ENCODE results near the gene DIP2B. TPM values are rescaled to one million over a fixed set of nuclear protein-coding genes. Genes with fewer than 3 reads are reported as not detected.

DIP2B gene
- total RNA-seq, 1 experiment from 2014 or later, result 19.0 TPM

GRCh38 chr12:50611021-50611744 lies 106.4 kb downstream of the DIP2B start:
- no peak for DNase-seq (ENCODE audit: low read depth)

DNA sequence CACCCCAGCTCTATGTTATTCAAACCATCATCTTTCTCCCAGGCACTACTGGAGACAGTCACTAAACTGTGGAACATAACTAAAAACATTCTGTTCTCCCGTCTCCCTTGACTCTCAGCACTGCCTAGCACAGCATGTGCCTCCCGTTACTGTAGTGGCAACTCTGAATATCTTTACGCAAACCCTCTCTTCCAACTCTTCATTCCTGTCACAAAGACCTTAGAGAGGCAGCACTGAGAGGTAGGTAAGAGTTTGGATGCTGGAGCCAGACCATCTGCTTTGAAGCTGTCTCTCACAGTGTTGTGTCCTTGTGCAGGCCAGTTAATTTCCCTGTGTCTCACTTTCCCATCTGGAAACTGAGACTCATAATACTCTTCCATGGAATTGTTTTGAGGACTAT lies 108.1 kb downstream of the DIP2B start:
- no peak for DNase-seq (ENCODE audit: low read depth)

- no peak for DNase-seq (ENCODE audit: low read depth)
These were observed 108.7 kb downstream of the DIP2B start for GRCh38 chr12:50613463-50613862.

DNA sequence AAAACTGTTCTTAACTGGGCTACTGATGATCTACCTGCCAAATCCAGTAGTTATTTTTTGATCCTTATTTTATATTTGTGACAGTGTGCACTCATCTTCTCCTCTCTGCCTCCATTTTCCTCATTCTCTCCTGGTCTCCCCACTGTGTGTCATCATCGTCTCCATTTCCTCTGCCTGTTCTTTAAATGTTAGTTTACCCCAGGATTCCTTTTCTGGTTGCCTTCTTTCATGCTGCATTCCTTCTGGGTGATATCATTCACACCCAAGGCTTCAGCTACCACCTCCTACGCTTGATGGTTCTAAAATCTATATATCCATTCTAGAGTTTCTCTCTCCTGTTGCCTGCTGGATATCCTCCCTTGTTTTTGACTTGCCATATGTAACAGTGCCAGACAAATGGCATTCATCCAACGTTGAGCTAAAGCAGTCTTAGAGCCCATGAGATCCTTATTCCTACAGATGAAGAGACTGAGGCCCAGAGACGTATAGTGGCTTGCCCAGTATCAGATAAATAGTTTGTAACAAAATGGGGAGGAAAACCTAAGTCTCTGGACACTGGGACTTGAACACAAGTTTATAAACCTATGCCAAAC lies 109.5 kb downstream of the DIP2B start:
- DNase-seq (ENCODE audit: low read depth), result peak; percentile 76

GRCh38 chr12:50615145-50615906 lies 110.5 kb downstream of the DIP2B start:
- DNase-seq (ENCODE audit: low read depth), result no peak

DNA sequence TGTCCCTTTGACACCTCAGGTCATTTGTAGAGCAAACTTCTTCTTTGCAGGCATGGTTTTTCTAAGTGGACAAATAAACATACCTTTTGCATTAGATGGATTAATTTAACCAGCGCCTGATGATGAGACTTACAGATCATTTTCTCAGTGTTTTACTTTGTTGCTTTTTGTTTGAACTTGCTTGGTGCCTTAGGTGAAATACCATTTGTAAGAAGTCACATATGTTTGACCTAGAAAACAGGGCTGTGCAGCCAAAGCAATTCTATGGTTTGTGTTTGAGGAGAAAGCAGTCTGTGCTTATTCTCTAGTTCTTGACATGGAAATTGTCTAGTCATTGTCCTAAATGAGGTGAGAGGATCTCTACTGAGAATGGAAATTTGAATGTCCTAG lies 111.1 kb downstream of the DIP2B start:
- DNase-seq (ENCODE audit: low read depth), result no peak

GRCh38 chr12:50617657-50618056 lies 112.9 kb downstream of the DIP2B start:
- no peak for DNase-seq (ENCODE audit: low read depth)

- DNase-seq (ENCODE audit: low read depth), result no peak
These were observed 114.3 kb downstream of the DIP2B start for GRCh38 chr12:50618864-50619609.

DNA sequence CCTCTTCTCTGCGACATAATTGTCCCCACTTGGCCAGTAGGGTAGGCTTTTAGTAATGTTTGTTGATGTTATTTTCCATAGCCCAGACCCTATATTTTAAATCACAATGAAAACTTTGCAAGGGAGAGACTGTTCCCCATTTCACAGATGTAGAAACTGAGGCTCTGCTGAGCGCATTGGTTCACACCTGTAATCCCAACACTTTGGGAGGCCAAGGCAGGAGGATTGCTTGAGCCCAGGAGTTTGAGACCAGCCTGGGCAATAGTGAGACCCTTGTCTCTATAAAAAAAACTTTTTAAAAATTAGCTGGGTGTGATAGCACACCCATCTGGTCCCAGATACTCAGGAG lies 114.8 kb downstream of the DIP2B start:
- DNase-seq (ENCODE audit: low read depth), result no peak

DNA sequence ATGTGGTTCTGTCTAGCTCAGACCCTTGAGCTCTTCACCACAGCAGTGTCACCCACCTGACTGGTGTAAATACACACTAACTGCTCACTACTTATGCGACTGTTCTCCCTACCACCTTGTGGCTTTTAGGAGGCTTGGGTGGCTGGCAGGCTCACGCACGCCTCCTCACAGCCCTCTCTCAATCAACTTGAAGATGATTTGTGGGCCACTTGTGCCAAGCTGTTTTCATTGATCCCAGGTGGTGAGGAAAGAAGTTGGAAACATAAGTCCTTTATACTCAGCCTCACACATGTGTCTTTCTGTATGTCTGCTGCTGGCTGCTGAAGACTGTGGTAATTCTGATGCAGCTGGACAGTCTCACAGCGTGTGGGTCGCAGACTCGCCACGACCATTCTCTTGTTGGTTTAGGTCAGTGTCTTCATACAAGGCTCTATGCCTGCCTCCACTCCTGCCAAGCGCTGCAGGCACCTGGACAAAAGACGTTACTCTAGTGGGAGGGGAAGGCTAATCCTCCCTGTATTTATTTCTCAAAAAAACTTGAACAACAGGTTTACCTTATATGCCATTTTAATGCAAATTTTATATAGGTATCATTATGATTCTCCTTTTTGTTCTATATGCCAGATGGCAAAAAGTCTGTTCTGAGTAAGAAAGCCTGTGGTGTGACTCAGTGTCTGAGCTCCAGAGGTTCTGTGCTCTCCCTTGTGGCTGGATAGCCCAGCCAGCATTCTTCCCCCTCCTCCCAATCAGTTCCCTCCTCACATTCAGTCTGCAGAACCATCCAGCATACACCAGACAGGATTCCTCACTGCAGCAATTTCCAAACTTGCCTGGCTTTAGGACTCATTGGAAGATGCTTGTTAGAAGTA lies 115.6 kb downstream of the DIP2B start:
- DNase-seq (ENCODE audit: low read depth), result peak; percentile 79

DNA sequence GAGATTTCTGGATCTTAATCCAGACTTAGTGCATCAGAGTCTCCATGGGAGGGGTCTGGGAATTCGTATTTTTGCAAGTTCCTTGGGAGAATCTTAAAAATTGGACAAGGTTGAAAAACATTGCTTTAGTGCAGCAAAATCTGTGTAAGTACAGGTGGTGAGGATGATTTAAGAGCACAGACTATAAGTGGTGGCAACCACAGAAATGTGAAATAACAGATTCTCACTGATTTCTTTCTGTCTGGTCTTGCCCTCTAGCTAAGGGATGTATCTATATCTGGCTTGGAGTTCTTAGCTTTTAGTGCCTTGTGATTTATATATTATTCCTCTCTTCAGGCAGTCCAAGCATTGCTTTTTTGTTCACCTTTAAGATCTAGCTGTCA lies 116.2 kb downstream of the DIP2B start:
- DNase-seq (ENCODE audit: low read depth), result no peak

DNA sequence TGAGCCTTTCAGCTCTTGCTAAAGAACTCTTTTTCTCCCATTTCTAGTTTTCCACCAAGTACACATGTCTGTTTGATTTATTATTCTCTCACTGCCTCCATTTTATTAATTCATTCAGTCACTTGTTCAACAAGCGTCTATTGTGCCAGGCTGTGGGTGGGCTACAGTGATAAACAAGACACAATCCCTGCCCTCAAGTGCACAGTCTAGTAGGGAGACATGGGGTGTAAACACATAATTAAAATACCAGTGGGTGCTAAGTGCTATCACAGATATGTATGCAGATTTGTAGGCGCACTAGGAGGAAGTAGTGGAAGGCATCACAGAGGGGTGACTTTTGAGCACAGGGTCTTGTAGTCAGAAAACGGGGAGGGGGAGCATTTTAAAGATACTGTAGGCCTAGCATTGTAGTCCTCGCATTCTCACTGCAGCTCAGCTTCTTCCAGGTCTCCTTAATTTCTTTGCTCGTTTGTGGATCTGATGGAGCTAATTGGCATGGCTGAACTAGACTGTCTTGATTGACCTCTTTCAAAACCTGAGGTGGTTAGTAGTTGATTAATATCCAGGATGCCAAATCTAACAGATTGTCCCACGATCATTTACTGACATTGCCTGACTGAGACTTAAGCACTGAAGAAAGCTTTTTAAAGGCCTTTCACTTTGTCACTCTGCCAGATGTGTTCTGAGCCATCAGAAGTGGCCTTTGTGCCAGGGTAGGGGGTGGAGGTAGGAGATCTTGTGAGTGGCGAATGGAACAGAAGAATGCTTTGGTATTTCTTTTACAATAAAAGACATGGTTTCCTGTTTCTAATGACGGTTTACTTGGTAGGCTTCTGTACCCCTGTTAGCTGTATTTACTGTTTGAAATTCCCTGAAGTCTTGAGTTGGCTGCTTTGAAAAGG lies 116.9 kb downstream of the DIP2B start:
- no peak for DNase-seq (ENCODE audit: low read depth)

DNA sequence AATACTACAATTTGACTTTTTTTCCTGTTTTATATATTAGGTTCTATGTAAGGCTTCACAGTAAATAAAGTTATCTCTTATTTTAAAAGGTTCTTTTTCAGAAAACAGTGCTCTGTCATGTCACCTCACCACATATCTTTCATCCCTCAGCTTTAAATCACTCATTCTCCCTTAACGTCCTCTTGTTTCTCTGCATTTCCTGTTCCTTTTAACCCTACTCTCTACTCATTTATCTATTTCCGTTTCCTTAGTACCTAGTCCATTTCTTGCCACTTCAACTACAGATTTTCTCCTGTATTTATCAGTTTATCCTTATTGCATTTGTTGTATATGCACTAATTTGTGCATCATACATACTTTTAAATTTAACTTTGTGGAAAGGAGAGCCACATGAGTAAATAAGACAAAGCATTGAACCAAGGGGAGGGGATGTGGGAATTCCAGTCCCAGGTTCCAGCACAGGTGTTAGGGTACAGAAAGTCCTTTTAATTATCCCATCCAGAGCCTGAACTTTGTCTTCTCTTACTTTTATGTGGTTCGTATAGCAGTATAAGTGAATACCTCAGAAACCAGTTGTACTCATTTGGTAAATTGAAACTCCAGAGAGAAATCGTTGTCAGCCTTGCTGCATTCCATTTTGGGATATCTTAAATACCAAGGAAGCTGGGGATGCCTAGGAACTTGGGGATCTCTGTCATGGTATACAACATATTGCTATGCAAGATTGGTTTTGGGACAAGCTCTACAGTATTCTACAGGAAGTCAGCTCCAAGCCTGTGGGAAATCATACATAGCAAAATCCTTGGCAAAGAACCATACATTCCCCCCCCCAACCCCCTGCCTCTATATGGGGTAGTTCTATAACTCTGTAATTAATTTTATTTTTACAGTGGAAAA lies 120.5 kb downstream of the DIP2B start:
- DNase-seq (ENCODE audit: low read depth), result no peak

DNA sequence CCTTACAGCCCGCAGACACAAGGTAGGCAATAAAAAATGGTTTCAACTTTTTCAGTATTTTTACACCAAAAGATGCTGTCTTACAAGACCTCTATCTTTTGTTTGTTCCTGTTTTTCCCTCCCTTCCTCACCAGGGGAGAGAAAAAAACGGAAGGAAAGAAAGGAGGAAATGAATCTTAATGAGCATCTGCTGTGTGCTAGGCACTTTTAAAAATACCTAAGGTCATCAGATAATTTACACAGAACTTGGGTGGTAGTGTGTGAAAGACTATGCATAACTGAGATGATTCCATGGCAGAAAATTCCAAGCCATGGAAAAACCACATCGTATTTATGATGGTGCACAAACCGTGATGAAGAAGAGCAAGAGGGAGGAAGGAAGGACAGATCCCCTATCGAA lies 121.2 kb downstream of the DIP2B start:
- DNase-seq (ENCODE audit: low read depth), result no peak

- no peak for DNase-seq (ENCODE audit: low read depth)
These were observed 122.7 kb downstream of the DIP2B start for GRCh38 chr12:50627491-50627890.

GRCh38 chr12:50628394-50628793 lies 123.6 kb downstream of the DIP2B start:
- DNase-seq (ENCODE audit: low read depth), result no peak

- DNase-seq (ENCODE audit: low read depth), result peak; percentile 51
These were observed 129.2 kb downstream of the DIP2B start for GRCh38 chr12:50633955-50634354.

GRCh38 chr12:50634379-50634778 lies 129.6 kb downstream of the DIP2B start:
- no peak for DNase-seq (ENCODE audit: low read depth)

DNA sequence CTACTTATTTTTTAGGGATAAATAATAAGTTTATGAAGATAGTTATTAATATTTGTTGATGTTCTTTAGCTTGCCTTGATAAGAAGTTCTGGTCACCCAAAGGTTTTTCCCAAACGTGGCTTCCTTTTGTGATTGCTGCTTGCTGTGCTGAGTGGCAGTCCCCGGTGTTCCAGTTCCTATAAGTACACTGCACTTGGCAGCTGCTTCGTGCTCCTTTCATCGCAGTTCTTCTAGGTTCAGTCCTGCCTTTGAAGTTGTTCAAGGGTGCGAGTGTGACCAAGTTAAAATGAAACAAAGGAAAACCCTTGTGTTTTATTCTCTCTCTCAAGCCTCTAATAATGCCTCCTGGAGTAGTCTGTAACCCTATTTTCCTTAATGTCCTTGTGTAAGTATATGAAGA lies 130.6 kb downstream of the DIP2B start:
- no peak for DNase-seq (ENCODE audit: low read depth)
